ENCODE data around the gene FLT4.

The FLT4 gene

DNA sequence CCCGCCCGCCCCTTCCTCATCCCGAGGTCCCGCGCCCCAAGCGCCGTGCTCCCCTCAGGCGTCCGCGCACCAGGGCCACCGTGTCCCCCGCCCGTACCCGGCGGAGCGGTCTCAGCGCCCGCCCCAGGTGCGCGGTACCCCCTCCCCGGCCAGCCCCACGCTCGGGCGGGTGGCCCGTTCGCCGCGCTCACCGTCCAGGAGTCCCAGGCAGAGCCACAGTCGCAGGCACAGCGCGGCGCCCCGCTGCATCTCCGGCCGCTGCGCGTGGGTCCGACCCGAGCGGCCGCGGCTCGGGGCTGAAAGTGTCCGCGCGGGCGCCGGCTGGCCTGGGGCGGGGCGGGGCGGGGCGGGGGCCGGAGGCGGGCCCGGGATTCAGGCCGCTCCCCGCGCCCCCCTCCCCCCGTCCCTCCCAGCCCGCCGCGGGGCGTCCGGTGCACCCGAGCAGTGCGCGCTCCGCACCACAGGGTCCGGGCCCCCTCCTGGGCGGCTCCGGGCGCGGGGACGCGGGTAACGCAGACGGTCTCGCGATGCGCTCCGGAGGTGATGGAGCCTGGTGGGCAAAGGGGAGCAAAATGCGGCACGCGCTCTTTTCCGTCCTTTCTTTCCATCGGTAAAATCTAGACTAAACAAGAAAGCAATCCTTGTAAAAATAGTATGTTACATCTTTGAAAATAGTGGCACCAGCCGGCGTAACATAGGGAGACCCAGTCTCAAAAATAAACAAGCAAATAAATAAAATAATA lies at the start of gene FLT4:
TSS of gene FLT4 (minus strand) at position 304 of the 743 bp plus-strand sequence. CDS start at position 249, 55 bp downstream.
- no peak for DNase-seq (ENCODE audit: low read depth)
- TF ChIP-seq CTCF (IDR thresholded peaks at IDR 0.05; ENCODE audit: insufficient read depth, low read depth, low read length, missing control alignments): no peak
- peak within 1 kb of the TSS; percentile 14 for H3K4me3 ChIP-seq (ENCODE audit: low read length)

GRCh38 chr5:180699042-180699441 lies 49.6 kb upstream of the FLT4 start:
- no peak for TF ChIP-seq CTCF (IDR thresholded peaks at IDR 0.05; ENCODE audit: insufficient read depth, low read depth, low read length, missing control alignments)
- DNase-seq (ENCODE audit: low read depth): no peak
- no peak overlapping the region for H3K4me3 ChIP-seq (ENCODE audit: low read length)

- no peak overlapping the region for H3K4me3 ChIP-seq (ENCODE audit: low read length)
- DNase-seq (ENCODE audit: low read depth): no peak
- TF ChIP-seq CTCF (IDR thresholded peaks at IDR 0.05; ENCODE audit: insufficient read depth, low read depth, low read length, missing control alignments): no peak
These were observed 46.7 kb upstream of the FLT4 start for GRCh38 chr5:180696116-180696515.

DNA sequence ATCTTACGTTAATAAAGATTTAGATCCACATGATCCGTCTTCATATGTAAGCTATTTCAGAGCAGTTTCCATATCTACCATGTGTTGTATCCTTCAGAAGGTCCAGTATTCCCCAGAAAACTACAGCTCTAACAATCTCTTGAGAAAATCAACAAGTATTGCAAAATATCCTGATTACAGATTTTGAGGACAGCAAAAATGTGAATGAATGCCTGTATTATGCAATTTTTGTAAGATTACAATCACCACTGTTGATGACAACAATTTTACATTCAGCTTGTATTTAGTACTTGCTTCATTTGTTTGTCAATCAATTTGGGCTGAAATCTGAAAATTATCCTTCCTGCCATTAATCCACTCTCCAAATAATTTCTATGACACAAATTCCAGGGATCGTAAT lies 43.0 kb upstream of the FLT4 start:
- DNase-seq (ENCODE audit: low read depth): no peak
- no peak overlapping the region for H3K4me3 ChIP-seq (ENCODE audit: low read length)
- TF ChIP-seq CTCF (IDR thresholded peaks at IDR 0.05; ENCODE audit: insufficient read depth, low read depth, low read length, missing control alignments): no peak

DNA sequence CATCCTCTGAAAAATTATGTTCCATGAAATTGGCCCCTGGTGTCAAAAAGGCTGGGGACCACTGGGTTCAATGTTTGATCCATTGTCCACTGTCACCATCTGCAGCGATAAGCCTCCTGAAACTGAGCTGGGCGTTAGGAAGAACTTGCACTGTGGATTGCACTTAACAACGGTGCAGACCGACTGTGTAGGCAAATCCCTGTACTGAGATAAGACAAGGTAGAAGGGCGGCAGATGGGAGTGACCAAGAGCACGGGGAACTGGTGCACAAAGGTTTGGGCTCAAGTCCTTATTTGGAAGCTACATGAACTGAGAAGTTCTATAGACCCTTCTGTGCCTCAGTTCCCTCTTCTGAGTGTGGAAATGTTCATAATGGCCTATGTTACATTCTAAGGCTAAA lies 41.6 kb upstream of the FLT4 start:
- TF ChIP-seq CTCF (IDR thresholded peaks at IDR 0.05; ENCODE audit: insufficient read depth, low read depth, low read length, missing control alignments): no peak
- no peak for DNase-seq (ENCODE audit: low read depth)
- no peak overlapping the region for H3K4me3 ChIP-seq (ENCODE audit: low read length)

DNA sequence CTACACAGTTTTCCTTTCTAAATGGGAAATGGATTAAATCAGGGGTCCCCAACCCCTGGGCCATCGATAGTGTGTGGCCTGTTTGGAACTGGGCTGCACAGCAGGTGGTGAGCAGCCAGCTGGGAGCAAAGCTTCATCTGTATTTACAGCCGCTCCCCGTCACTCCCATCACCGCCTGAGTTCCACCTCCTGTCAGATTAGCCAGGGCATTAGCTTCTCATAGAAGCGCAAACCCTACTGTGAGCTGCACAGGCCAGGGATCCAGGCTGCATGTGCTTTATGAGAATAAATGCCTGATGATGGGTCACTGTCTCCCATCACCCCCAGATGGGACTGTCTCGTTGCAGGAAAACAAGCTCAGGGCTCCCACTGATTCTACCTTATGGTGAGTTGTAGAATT lies 41.2 kb upstream of the FLT4 start:
- DNase-seq (ENCODE audit: low read depth): no peak
- TF ChIP-seq CTCF (IDR thresholded peaks at IDR 0.05; ENCODE audit: insufficient read depth, low read depth, low read length, missing control alignments): no peak
- H3K4me3 ChIP-seq (ENCODE audit: low read length): no peak overlapping the region

DNA sequence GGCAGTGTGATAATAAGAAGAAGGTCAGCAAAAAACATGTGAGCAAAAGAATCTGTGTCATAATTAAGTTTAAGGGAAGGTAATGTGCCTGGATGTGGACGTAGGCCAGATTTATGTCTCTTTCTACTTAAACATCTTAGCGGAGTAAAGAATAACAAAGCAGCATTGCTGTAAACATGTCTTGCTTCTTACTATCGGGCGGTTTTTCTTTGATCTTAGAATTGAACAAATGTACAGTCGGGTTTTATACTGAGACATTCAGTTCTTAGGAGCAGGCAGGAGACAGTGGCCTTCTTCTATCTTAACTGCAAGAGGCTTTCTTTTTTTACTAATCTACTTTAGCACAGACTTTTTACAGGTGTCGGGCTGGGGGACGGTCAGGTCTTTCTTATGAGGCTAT lies 40.4 kb upstream of the FLT4 start:
- TF ChIP-seq CTCF (IDR thresholded peaks at IDR 0.05; ENCODE audit: insufficient read depth, low read depth, low read length, missing control alignments): no peak

More for the DNA sequence above, 40.4 kb upstream of the FLT4 start:
- DNase-seq (ENCODE audit: low read depth): no peak
- no peak overlapping the region for H3K4me3 ChIP-seq (ENCODE audit: low read length)
